GM18499 (cell line): ENCODE results near the gene F7.
"Not testable (repeated sequence)": the region's sequence is repeated elsewhere in the genome, so short reads cannot be mapped to it uniquely, and the experiment has no call there.

Experiments
- ATAC-seq: cut with Tn5 transposase; IDR thresholded peaks from one replicate; pipeline ENCODE4 v1.9.1; 2021; ENCODE audit warnings: moderate number of reproducible peaks; ENCODE audit not compliant: insufficient read depth, unreplicated experiment

The F7 gene

GRCh38 chr13:113149711-113150549, 44.3 kb downstream of the F7 start:
- ATAC-seq: no peak

- ATAC-seq: no peak
Observed at GRCh38 chr13:113150550-113151365, 45.2 kb downstream of the F7 start.

GRCh38 chr13:113151745-113152690, 46.4 kb downstream of the F7 start:
- no peak for ATAC-seq

GRCh38 chr13:113152691-113152983, 47.0 kb downstream of the F7 start:
- ATAC-seq: no peak

GRCh38 chr13:113152984-113153809, 47.6 kb downstream of the F7 start:
- no peak for ATAC-seq

- no peak for ATAC-seq
Observed at GRCh38 chr13:113153810-113154748, 48.5 kb downstream of the F7 start.

- no peak for ATAC-seq
Observed at GRCh38 chr13:113155201-113155600, 49.6 kb downstream of the F7 start.

GRCh38 chr13:113155982-113156655, 50.5 kb downstream of the F7 start:
- ATAC-seq: no peak

- no peak for ATAC-seq
Observed at GRCh38 chr13:113157206-113157928, 51.8 kb downstream of the F7 start.

- ATAC-seq: no peak
Observed at GRCh38 chr13:113157929-113158747, 52.5 kb downstream of the F7 start, which contains the start of gene PROZ. Gene PROZ (plus strand): TSS chr13:113158648. CDS start chr13:113158661, 13 bp downstream.

- no peak for ATAC-seq
Observed at GRCh38 chr13:113158946-113159345, 53.4 kb downstream of the F7 start.

- ATAC-seq: no peak
Observed at GRCh38 chr13:113159701-113160100, 54.1 kb downstream of the F7 start.

GRCh38 chr13:113160983-113161382, 55.4 kb downstream of the F7 start:
- ATAC-seq: no peak

GRCh38 chr13:113161433-113161832, 55.8 kb downstream of the F7 start:
- no peak for ATAC-seq

GRCh38 chr13:113161975-113162374, 56.4 kb downstream of the F7 start:
- not testable (repeated sequence) for ATAC-seq
